Fibroblast of pulmonary artery (primary cell): Measurements from ENCODE around the gene PDIA3.

Experiments used
- DNase-seq: peaks from one replicate; pipeline ENCODE4 v3.0.0-alpha.2; 2010; ENCODE audit warnings: low read depth
- H3K4me3 ChIP-seq: replicated peaks from 2 replicates; pipeline ENCODE4 v1.5.1; 2011; ENCODE audit warnings: low read depth, mild to moderate bottlenecking, control low read depth, low read length, moderate library complexity
- TF ChIP-seq, protein P1 (sequence below): IDR thresholded peaks from 2 replicates; pipeline ENCODE4 v1.5.1; 2011; ENCODE audit warnings: mild to moderate bottlenecking, control low read depth, low read length, inconsistent platforms; ENCODE audit errors: missing control alignments

PDIA3 gene

DNA sequence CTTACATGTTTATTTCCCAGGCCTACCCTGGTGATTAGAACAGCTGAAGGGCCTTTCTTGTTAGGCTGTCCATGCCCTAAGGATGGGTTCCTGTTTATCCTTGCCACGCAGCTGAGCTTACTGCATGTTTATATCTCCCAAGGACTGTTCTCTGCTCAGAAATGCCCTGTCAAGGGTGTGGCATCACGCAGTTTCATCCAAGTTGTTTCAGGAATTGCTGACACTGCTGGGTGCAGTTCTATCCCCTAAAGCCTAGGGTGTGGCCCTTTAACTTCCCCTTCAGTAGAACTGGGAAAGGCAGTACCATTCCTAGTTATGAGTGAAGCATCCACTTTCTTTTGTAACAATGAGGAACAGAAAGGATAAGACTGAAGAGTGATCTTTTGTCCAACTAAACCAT lies 25.6 kb downstream of the PDIA3 start:
- H3K4me3 ChIP-seq = no peak overlapping the region
- DNase-seq = no peak
- TF ChIP-seq, protein P1, sequence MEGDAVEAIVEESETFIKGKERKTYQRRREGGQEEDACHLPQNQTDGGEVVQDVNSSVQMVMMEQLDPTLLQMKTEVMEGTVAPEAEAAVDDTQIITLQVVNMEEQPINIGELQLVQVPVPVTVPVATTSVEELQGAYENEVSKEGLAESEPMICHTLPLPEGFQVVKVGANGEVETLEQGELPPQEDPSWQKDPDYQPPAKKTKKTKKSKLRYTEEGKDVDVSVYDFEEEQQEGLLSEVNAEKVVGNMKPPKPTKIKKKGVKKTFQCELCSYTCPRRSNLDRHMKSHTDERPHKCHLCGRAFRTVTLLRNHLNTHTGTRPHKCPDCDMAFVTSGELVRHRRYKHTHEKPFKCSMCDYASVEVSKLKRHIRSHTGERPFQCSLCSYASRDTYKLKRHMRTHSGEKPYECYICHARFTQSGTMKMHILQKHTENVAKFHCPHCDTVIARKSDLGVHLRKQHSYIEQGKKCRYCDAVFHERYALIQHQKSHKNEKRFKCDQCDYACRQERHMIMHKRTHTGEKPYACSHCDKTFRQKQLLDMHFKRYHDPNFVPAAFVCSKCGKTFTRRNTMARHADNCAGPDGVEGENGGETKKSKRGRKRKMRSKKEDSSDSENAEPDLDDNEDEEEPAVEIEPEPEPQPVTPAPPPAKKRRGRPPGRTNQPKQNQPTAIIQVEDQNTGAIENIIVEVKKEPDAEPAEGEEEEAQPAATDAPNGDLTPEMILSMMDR = no peak

GRCh38 chr15:43772624-43773023 lies 26.4 kb downstream of the PDIA3 start:
- H3K4me3 ChIP-seq = no peak overlapping the region
- DNase-seq = no peak
- TF ChIP-seq, protein P1 = no peak

- TF ChIP-seq, protein P1 = no peak
- no peak overlapping the region for H3K4me3 ChIP-seq
- DNase-seq = no peak
These were observed 27.8 kb downstream of the PDIA3 start for GRCh38 chr15:43774062-43774461.

- no peak overlapping the region for H3K4me3 ChIP-seq
- TF ChIP-seq, protein P1 = peak; percentile 34
- DNase-seq = peak; percentile 44
These were observed 29.2 kb downstream of the PDIA3 start for GRCh38 chr15:43775411-43775965.

DNA sequence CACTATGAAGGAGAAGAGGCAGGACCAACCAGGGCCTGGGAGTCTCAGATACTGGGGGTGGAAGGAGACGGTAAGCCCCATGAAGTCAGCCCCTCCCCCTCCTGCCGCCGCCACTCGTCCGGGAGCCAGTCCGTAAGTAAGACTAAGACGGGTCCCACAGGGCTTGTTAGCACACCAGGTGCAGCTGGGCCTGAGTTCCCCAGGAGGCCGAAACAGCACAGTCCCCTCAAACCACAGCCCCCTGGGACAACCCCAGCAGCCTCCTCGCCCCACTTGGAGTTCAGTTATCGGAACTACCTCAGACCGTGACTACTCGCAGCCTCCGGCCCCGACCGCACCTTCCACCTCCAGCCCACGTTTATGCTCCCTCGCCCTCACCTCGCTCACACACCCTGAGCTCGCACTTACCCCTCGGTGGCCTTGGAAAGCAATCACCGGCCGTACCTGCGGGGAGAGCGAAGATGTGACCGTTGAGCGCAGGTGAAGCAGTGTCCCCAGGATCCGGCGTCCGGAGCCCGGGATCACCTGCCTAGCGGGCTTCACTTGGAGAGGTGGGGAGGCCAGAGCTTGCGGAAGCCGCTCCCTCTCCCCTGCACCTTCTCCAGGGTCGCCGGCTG lies 30.0 kb downstream of the PDIA3 start:
- DNase-seq = no peak
- peak overlapping the region; percentile 79 for H3K4me3 ChIP-seq
- TF ChIP-seq, protein P1 = no peak

DNA sequence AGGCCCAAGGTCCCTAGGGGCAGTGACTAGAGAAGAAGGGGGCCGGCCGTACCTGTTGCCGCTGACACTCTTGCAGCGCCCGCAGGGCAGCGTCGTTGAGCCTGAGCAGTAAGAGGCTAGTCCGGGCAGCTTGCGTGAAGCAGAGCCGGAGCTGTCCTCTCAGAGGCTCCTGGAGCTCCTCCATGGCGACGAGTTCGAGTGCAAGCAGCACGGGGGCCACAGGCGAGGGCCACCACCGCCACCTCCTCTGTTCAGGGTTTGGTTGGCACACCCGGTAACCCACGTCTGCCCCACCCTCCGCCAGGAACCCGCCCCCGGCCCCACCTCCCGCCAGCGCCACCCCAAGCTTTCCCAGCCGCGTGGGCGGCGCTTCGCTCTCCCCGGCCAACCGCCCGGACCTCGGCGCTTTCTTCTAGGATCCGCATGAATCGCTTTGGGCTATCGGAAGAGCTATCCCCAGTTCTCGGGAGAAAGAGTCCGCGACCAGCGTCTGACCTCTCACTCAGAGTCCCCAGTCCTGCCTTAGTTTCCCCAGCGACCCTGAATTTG lies 30.6 kb downstream of the PDIA3 start, which contains the start of gene ELL3:
Gene ELL3 (minus strand): TSS at position 249 of the 549 bp plus-strand sequence. CDS start 65 bp downstream, at position 184.
- peak; percentile 61 for DNase-seq
- peak within 1 kb of the TSS; percentile 79 for H3K4me3 ChIP-seq
- TF ChIP-seq, protein P1 = no peak
